Ovary (tissue), 3 donors: ENCODE results near the gene VKORC1L1.

ENCODE experiments used
- CTCF ChIP-seq, 3 donors: fragments of 450-650 bp in 2 of 3; fragments of 200-600 bp in 1 of 3; IDR thresholded peaks; one replicate each; pipeline versions ENCODE4 v1.5.1 to v1.8.0; 2016 to 2022; ENCODE audit warnings: antibody characterized with exemption in 3 of 3, mild to moderate bottlenecking in 1 of 3
- POLR2A ChIP-seq: fragments of 450-650 bp; IDR thresholded peaks from one replicate; pipeline ENCODE4 v1.6.1; 2017; ENCODE audit warnings: antibody characterized with exemption, mild to moderate bottlenecking, moderate library complexity
- donor health status: DM: no; HTN: no; CAD: no.

GRCh38 chr7:65953001-65953720 is 80.3 kb downstream of the VKORC1L1 start:
- TF ChIP-seq CTCF (IDR thresholded peaks at IDR 0.05), result no peak
- TF ChIP-seq POLR2A, result no peak
